GM12892 (cell line): ENCODE measurements around the gene DPYSL4.
"Not testable (repeated sequence)": the region's sequence is repeated elsewhere in the genome, so short reads cannot be mapped to it uniquely, and the experiment has no call there.

ENCODE experiments used
- DNase-seq: peaks from one replicate; pipeline ENCODE4 v3.0.0; 2011; ENCODE audit not compliant: insufficient read length
- FAIRE-seq: peaks from 2 replicates; lab custom pipeline; 2011; peaks lifted over from hg19 to GRCh38; lab: Jason Lieb, UNC
- POLR2A ChIP-seq: IDR thresholded peaks from 2 replicates; pipeline ENCODE4 v1.6.1; 2011; ENCODE audit warnings: low read depth, low read length, control low read depth
- POLR2AphosphoS5 ChIP-seq: IDR thresholded peaks from 2 replicates; pipeline ENCODE4 v1.6.1; 2011; ENCODE audit warnings: low read depth, low read length, control low read depth
- TAF1 ChIP-seq: IDR thresholded peaks from 2 replicates; pipeline ENCODE4 v1.6.1; 2011; ENCODE audit warnings: low read depth, mild to moderate bottlenecking, control low read depth, low read length, borderline replicate concordance

Gene DPYSL4

GRCh38 chr10:132151951-132152505 is 34.7 kb upstream of the DPYSL4 start:
- TF ChIP-seq TAF1 (no peak), POLR2AphosphoS5 (no peak), POLR2A (no peak)
- no peak for FAIRE-seq
- DNase-seq, result no peak

GRCh38 chr10:132152896-132153580 is 33.7 kb upstream of the DPYSL4 start:
- FAIRE-seq, result no peak
- DNase-seq, result no peak
- no peak for TF ChIP-seq POLR2A
- TF ChIP-seq POLR2AphosphoS5, result no peak
- TF ChIP-seq TAF1, result no peak

GRCh38 chr10:132153616-132154217 is 33.0 kb upstream of the DPYSL4 start:
- DNase-seq (no peak), FAIRE-seq (no peak)
- no peak for TF ChIP-seq POLR2A
- TF ChIP-seq TAF1, result no peak
- no peak for TF ChIP-seq POLR2AphosphoS5

GRCh38 chr10:132154440-132154839 is 32.3 kb upstream of the DPYSL4 start:
- FAIRE-seq (no peak), DNase-seq (no peak)
- TF ChIP-seq POLR2AphosphoS5 (no peak), POLR2A (no peak), TAF1 (no peak)

GRCh38 chr10:132154931-132155330 is 31.8 kb upstream of the DPYSL4 start:
- no peak for FAIRE-seq
- DNase-seq, result no peak

GRCh38 chr10:132155723-132156381 is 30.9 kb upstream of the DPYSL4 start:
- no peak for FAIRE-seq
- no peak for TF ChIP-seq POLR2A
- DNase-seq, result no peak

More at GRCh38 chr10:132154931-132155330, 31.8 kb upstream of the DPYSL4 start:
- TF ChIP-seq TAF1, result no peak
- no peak for TF ChIP-seq POLR2AphosphoS5
- TF ChIP-seq POLR2A, result no peak

- DNase-seq (no peak), FAIRE-seq (no peak)
Measured at GRCh38 chr10:132156382-132156781, 30.4 kb upstream of the DPYSL4 start.

GRCh38 chr10:132157101-132157500 is 29.6 kb upstream of the DPYSL4 start:
- FAIRE-seq, result no peak
- TF ChIP-seq POLR2AphosphoS5 (no peak), TAF1 (no peak), POLR2A (no peak)
- no peak for DNase-seq

More at GRCh38 chr10:132156382-132156781, 30.4 kb upstream of the DPYSL4 start:
- no peak for TF ChIP-seq POLR2AphosphoS5
- TF ChIP-seq TAF1, result no peak
- TF ChIP-seq POLR2A, result no peak

- no peak for DNase-seq
- FAIRE-seq, result no peak
Measured at GRCh38 chr10:132158122-132158741, 28.5 kb upstream of the DPYSL4 start.

GRCh38 chr10:132158823-132159222 is 27.9 kb upstream of the DPYSL4 start:
- DNase-seq (no peak), FAIRE-seq (no peak)
- TF ChIP-seq POLR2AphosphoS5, result no peak
- no peak for TF ChIP-seq TAF1
- TF ChIP-seq POLR2A, result no peak

More at GRCh38 chr10:132158122-132158741, 28.5 kb upstream of the DPYSL4 start:
- TF ChIP-seq TAF1, result no peak
- no peak for TF ChIP-seq POLR2A
- no peak for TF ChIP-seq POLR2AphosphoS5

- not testable (repeated sequence) for FAIRE-seq, DNase-seq
Measured at GRCh38 chr10:132159302-132160230, 27.2 kb upstream of the DPYSL4 start.

- DNase-seq, FAIRE-seq: not testable (repeated sequence)
Measured at GRCh38 chr10:132160231-132160630, 26.5 kb upstream of the DPYSL4 start.

- not testable (repeated sequence) for DNase-seq, FAIRE-seq
Measured at GRCh38 chr10:132160834-132161622, 25.7 kb upstream of the DPYSL4 start.
